Hematopoietic multipotent progenitor cell treated with erythropoietin and hydrocortisone succinate and interleukin-3 and kit ligand, for 8 days (in vitro differentiated cells): ENCODE data around the gene DPP10.

Experiments used
- DNase-seq: peaks from one replicate; pipeline ENCODE4 v3.0.0-alpha.2; 2015

DPP10 gene

DNA sequence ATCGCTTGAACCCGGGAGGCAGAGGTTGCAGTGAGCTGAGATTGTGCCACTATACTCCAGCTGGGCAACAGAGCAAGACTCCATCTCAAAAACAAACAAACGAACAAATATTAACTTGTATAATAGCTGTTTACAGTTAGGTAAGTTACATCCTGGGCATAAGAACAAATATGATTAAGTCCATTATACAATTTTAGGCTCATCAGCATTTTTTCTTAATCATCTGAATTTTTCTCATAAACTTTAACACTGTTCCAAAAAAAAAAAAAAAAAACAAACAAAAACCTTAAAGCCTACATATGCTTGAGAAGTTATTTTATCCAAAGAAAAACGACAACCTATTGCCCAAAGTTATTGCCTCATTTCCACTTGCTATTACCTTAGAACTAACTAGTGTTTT lies 1042.5 kb downstream of the DPP10 start:
- no peak for DNase-seq

DNA sequence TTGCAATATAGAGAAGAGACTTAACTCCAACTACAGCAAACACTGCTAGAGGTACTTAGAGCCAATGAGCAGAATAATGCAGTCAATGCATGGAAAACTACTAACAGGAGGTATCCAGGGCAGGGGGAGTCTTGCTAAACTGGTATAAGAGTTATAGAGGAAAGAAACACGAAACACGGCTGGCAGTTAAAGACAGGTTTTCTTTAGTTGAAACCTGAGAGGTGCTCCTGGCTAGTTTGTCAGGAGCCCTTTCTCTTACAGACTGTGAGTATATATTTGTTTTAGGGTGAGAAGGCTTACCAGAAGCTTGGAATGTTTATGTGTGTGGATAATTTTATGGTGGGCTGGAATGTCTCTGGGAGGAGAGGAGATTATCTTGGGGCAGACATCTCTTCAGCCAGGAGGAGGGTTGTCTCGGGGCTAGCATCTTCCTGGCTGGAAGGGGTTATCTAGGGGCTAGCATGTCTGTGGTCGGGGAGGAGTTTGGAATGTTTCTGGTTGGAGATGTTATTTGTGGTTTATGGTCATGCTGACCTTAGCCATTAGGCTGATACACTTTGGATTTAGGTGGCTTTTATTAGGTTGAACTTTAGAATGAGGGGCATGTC lies 1048.8 kb downstream of the DPP10 start:
- no peak for DNase-seq

DNA sequence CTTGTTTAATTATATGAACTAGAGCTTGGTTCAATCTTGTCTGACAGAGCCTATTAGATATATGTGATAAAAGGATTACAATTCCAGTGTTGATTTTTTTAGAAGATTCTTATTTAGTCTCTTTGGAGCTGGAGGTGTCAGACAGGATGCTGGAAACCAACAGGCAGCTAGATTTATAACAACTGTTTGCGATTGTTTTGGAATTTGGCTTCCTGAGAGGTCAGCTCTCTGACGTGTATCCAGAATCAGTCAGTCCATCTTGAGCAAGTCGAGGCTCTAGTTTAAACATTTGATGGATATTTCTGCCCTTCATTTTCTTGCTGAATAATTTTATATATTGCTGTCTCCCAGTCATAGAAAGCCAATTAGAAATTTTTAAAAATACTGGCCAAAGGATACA lies 1062.9 kb downstream of the DPP10 start:
- no peak for DNase-seq

DNA sequence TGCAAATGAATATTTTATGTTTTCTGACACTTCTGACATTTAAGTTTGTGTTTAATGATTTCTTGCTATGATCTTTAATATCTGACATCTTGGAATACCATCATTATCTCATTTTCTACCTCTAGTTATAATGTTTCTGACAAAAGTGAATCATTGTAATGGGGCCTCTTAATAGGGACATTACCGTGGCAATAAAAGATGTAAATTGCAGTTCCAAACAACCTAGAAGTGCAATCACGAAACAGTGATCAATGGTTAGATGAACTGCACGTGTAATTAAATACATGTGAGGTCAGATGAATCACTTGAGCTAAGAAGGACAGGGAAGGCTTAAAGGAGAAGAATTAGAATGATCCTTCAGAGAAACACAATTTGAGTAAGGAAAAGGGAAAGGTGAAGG lies 1078.3 kb downstream of the DPP10 start:
- no peak for DNase-seq

GRCh38 chr2:115524452-115524851 lies 1082.0 kb downstream of the DPP10 start:
- DNase-seq = no peak

DNA sequence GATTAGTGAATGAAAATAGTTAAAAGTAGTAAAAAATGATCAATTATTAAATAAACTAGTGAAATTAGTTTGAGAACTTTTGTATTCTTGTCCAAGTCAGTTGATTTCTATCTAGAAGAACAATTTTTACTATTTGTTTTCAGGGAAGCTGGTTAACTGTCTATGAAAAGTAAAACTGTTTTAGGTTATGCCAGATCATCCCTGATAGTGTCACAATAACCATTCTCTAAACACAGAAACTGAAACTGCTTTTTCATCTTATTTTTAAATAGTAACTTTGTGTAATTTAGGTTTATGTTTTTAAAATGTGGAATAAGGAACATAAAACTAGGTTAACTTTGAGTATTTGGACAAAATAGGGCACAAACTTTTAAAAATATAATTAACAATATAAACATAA lies 1087.2 kb downstream of the DPP10 start:
- DNase-seq = no peak

GRCh38 chr2:115533081-115533480 lies 1090.6 kb downstream of the DPP10 start:
- no peak for DNase-seq

GRCh38 chr2:115541814-115542213 lies 1099.4 kb downstream of the DPP10 start:
- DNase-seq = no peak

DNA sequence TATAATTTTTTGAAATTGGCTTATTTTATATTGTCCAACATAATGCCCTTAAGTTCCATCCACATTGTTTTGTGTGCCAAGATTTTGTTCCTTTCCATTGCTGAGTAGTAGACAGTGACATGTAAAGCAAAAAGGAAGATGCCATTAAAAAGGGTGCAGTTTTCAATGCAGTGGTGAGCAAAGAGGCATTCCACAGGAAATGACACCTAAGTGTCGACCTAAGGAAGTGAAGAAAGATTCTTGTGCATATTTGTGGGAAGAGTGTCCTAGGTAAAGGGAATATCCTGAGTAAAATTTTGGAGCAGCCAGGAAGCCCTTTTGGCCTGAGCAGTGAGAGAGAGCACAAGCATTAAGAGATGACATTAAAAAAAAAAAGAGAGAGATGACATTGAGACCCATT lies 1099.9 kb downstream of the DPP10 start:
- no peak for DNase-seq

- no peak for DNase-seq
Measured at GRCh38 chr2:115543024-115543423, 1100.6 kb downstream of the DPP10 start.

GRCh38 chr2:115543461-115543860 lies 1101.0 kb downstream of the DPP10 start:
- DNase-seq = no peak

- DNase-seq = no peak
Measured at GRCh38 chr2:115549611-115550130, 1107.2 kb downstream of the DPP10 start.

GRCh38 chr2:115552726-115553125 lies 1110.3 kb downstream of the DPP10 start:
- no peak for DNase-seq

DNA sequence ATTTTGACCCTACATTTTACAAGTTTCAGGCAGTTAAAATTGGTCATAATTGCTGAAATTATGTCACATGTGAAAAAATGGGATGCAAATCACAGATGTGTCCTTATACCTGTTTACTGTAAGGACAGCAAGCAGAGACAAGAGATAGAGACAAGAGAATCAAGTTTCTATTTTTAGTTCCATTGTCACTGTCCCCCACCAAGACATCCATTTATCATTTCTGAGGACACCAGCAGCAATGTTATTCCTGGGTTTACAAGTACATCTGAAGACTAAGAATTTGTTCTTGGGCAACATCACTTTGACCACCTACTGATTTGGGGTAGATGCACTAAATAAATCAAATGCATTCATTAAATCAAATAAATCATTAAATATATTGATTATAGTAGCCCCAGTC lies 1111.7 kb downstream of the DPP10 start:
- no peak for DNase-seq

DNA sequence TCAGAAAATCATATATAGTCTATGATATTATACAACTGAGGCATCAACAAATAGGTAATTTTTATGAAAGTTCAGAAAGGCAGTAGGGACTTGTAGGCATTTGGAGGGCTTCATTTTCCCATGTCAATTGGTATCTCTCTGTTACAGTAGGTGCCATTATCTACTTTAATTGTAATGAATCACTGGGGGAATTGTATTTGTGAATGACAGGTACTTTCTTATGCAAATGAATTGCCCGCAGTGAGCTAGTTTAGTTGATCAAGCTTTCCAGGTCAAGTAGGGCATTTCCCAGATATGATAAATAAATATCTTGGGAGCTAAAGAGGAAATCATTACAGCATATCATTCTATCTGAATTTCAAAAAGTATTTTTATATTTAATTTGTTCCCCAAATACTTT lies 1116.3 kb downstream of the DPP10 start:
- no peak for DNase-seq

- no peak for DNase-seq
Measured at GRCh38 chr2:115560666-115561065, 1118.2 kb downstream of the DPP10 start.

- DNase-seq = no peak
Measured at GRCh38 chr2:115568643-115569042, 1126.2 kb downstream of the DPP10 start.

- DNase-seq = no peak
Measured at GRCh38 chr2:115569547-115569946, 1127.1 kb downstream of the DPP10 start.

DNA sequence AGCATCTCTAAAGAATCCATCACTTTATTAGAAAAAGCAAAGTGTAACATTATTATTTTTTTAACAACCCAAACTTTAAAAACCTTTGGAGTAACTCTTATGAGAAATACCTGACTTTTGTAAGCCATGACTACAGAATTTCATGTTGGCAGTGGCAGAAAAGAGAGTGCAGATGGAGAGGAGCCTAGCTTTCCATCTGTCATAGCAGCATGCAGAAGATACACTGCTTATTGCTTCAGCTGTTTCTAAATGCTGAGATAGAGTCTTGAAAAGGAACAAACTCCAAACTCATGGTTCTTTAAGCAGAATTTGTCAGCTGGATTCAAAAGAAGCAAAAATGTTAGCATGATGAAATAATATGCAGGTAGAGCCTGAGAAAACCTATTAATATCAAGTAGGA lies 1130.3 kb downstream of the DPP10 start:
- DNase-seq = no peak

- DNase-seq = no peak
Measured at GRCh38 chr2:115573756-115574155, 1131.3 kb downstream of the DPP10 start.

- no peak for DNase-seq
Measured at GRCh38 chr2:115574667-115575066, 1132.2 kb downstream of the DPP10 start.

DNA sequence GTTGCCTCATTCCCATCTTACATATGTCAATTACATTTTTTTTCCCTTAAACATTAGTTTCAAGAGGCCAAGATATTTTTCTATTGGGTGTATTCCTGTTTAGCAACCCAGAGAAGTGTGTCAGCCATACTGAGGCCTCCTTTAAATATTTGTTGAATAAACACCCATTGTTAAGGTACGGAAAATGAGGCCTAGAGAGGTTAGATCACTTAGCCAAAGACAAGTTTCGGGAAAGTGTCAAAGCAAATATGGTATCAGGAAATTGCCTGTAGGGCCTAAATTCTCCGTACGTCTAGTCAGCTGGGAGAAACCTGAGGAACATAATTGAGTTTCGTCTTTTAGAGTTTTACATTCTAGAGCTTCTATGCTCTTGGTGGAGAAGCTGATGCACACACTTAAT lies 1138.3 kb downstream of the DPP10 start:
- no peak for DNase-seq

GRCh38 chr2:115584507-115584906 lies 1142.1 kb downstream of the DPP10 start:
- DNase-seq = no peak

GRCh38 chr2:115596659-115597375 lies 1154.4 kb downstream of the DPP10 start:
- no peak for DNase-seq

- DNase-seq = no peak
Measured at GRCh38 chr2:115603285-115603684, 1160.8 kb downstream of the DPP10 start.
